ENCODE measurements around the gene ACAD8. TPM values are rescaled to one million over a fixed set of nuclear protein-coding genes. Genes with fewer than 3 reads are reported as not detected.

ACAD8 gene
- 16.6 and 16.8 TPM in 2 replicates for total RNA-seq

DNA sequence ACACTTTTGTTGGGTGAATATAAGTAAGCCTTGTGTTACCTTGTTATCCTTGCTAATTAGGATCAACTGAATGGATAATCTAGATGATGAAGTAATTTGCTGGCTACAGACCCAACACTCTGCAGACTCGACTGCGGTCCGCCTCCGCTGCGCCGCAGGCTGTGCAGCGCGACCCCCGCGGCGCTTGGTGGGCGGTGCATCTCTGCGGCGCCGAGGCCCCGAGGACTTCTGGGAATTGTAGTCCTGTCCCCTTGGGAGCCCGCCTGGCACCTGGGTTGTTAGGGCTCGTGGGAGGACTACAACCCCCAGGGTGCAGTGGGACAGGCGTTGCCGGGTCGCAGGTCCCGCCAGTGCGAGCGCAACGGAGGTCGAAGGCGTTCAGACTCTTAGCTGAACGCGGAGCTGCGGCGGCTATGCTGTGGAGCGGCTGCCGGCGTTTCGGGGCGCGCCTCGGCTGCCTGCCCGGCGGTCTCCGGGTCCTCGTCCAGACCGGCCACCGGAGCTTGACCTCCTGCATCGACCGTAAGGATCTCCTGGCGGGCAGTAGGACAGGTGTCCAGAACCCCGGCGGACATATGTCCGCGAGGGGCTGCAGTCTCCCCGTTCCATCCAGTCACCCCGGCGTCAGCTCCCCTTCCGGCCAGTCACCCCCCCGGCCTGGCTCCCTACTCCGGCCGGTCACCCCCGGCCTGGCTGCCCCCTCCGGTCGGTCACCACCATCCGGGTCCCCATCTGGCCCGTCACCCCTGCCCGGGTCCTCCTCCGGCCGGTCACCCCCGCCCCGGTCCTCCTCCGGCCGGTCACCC, at the start of gene ACAD8, which contains the start of gene THYN1:
TSS of gene ACAD8 (plus strand) at position 381 of the 806 bp plus-strand sequence. CDS start at position 414, 33 bp downstream.
TSS of gene THYN1 (minus strand) at position 165 of the 806 bp plus-strand sequence. CDS start 470 bp downstream, outside the sequence.

DNA sequence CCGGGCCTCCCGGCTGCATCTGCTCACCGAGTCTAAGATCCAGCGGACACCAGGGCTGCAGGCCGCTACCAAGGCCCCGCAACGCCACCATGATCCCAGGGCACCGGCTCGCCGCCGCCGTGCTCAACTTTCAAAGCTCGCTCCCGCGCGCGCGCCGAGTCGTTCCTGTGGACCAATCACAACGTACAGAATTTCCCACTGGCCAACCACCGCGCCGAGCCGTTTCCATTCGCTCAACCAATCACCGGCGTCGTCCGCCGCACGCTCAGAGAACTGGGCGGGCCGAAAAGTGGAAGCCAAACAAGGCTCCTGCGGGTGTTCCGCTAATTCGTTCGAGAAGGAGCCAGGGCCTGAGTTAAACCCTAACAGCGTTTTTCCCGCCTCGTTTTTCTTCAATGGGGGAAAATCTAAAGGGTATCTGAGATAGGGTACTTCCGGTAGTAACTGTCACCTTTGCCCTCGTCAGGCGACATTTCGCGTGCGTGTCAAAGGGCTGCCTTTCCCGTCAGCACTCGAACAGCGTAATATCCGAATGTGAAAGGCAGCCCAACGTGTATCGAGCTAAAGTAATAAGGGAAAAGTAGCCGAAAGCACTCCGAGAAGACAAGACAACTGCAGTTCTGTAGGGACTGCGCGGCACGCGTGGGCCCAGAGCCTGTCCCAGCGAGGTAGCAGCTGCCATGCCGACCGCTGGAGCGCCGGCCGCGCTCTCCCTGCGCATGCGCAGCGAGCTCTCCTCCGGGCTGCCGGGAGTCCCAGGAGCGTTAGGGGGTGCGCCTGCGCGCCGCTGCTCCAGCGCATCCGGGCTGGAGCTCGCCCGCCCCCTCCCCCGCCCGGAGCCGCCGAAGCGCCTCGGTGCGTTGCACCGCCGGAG, 29.3 kb upstream of the ACAD8 start, which contains the start of the genes NCAPD3 and VPS26B:
TSS of gene NCAPD3 (minus strand) at position 132 of the 874 bp plus-strand sequence. CDS start at position 91, 41 bp downstream.
TSS of gene VPS26B (plus strand) at position 836 of the 874 bp plus-strand sequence. CDS start 452 bp downstream, outside the sequence.

DNA sequence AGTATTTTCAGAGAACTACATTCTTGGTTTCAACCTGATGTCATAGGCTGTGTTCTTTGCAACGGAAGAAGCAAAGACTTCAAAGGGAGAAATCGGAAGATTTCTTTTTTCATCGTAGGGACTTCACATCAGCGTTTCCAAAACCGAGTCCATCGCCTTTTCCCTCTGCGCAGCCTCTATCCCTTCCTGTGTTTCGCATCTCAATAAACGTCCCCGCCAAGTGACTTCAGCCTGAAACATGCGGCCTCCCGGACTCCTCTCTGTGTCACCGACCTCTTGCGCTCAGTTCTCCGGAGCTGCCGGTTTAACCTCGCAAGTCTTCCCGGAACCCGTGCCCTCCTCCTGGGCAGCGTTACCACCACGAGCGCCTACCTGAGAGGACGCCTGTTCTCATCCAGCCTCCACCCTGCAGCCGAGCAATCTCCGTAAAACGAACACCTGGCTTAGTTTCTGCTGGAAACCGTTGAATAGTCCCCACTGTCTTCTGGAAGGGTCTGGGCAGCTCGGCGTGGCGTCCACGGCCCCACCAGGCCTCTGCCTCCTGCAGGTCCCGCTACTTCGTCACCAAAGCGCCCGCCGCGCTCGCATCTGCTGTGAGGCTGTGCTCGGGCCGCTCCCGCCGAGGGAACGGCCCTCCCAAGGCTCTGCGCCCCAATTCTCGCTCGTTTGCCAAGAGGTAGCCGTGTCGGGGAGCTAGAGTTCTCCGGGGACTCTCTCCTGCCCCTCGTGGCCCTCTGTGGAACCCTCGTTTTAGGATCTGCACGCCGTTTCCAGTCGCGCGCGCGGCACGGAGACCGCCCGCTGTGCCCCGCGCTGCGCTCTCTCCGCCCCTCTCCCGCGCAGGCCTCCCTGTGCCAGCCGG, 22.4 kb downstream of the ACAD8 start, which contains the start of gene GLB1L3:
TSS of gene GLB1L3 (plus strand) at position 846 of the 862 bp plus-strand sequence. CDS start 362 bp downstream, outside the sequence.

Other genes starting within 250 kb of the ACAD8 start
- gene JAM3, start 184.5 kb upstream of the ACAD8 start, total RNA-seq, result 2.7 and 7.4 TPM in 2 replicates
- 17.7 and 21.2 TPM in 2 replicates for gene NCAPD3, start 29.6 kb upstream of the ACAD8 start, total RNA-seq
- gene VPS26B, start 28.9 kb upstream of the ACAD8 start, total RNA-seq, result 38.1 and 40.7 TPM in 2 replicates
- gene THYN1, start 216 bp upstream of the ACAD8 start, total RNA-seq, result 51.9 and 63.5 TPM in 2 replicates
- 0.19 and 0.42 TPM in 2 replicates for gene GLB1L3, start 22.8 kb downstream of the ACAD8 start, total RNA-seq
- gene GLB1L2, start 78.4 kb downstream of the ACAD8 start, total RNA-seq, result 2.9 and 4.0 TPM in 2 replicates
- not detected in 2 replicates for gene B3GAT1, start 158.7 kb downstream of the ACAD8 start, total RNA-seq